Erythroblast (primary cell): ENCODE data around the gene EPHA7.

Experiments
- GATA1 ChIP-seq: IDR thresholded peaks from 2 replicates; pipeline ENCODE4 v1.6.1; 2011; ENCODE audit warnings: low read depth, mild to moderate bottlenecking, control low read depth, low read length, moderate library complexity
- POLR2A ChIP-seq: IDR thresholded peaks from 2 replicates; pipeline ENCODE4 v1.6.1; 2011; ENCODE audit warnings: mild to moderate bottlenecking, low read length

GRCh38 chr6:93420163-93420795 is 920 bp upstream of the EPHA7 start:
- TF ChIP-seq POLR2A (no peak), GATA1 (no peak)
